DMS153 treated with DMSO at 0.1 percent for 48 hours (cell line): ENCODE data around the gene PPP1R26.

ENCODE experiments used
- DNase-seq: peaks from one replicate; lab custom pipeline; 2025; ENCODE audit not compliant: unreplicated experiment; lab: John Stamatoyannopoulos, UW

The PPP1R26 gene

GRCh38 chr9:135488013-135488330 lies 8.4 kb downstream of the PPP1R26 start:
- no peak for DNase-seq

DNA sequence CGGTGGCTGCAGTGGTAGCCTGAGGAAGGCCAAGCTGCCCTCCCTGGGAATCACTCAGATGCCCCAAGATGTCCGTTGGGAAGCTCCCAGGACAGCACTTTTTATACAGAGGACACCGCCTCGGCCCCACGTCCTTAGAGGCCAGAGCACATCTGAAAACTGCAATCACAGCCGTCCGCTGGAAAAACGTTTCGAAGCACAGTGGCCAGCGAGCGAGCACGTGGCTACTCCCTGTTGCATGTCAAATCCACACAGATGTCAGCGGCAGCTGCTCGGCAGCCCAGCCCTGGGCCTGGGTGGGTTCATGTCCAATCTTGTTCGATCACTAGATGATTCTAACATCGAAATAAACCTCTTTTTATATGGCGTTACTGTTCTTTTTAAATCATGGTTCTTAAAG lies 8.9 kb downstream of the PPP1R26 start:
- DNase-seq, result no peak

DNA sequence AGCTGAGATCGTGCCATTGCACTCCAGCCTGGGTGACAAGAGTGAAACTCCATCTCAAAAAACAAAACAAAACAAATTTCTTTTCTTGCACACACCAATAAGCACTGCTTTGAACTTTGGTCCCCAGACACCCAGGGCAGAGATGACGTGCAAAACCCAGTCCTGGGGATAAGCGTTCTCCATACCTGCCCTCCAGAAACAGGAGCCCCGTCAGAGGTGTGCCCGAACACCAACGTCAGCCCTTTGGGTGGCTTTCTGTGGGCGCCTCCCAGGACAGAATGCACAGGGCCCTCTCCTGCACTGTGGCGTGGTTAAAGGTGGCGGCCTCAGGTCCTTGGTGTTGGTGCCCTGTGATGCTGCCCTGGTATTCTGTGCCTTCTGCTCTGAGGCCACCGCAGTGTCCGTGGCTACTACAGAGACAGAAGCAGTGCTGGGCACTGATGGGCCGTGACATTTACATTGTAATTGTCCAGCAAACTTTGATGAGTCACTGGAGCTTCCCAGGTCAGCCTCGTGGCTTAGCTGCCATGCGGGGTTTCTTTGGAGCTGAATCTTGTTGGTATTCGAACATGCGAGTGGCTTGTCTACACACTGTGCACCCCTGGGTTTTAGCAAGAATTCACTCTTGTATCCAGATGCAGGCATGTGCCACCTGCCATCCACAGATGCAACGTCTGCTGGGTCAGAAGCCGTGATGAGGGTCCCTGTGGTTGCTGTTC lies 9.8 kb downstream of the PPP1R26 start:
- no peak for DNase-seq

- DNase-seq, result no peak
These were observed 10.7 kb downstream of the PPP1R26 start for GRCh38 chr9:135490166-135490870.

- no peak for DNase-seq
These were observed 11.4 kb downstream of the PPP1R26 start for GRCh38 chr9:135490980-135491464.

GRCh38 chr9:135491764-135492163 lies 12.2 kb downstream of the PPP1R26 start:
- no peak for DNase-seq

GRCh38 chr9:135492886-135493669 lies 13.5 kb downstream of the PPP1R26 start:
- no peak for DNase-seq

- DNase-seq, result no peak
These were observed 15.4 kb downstream of the PPP1R26 start for GRCh38 chr9:135494791-135495559.

DNA sequence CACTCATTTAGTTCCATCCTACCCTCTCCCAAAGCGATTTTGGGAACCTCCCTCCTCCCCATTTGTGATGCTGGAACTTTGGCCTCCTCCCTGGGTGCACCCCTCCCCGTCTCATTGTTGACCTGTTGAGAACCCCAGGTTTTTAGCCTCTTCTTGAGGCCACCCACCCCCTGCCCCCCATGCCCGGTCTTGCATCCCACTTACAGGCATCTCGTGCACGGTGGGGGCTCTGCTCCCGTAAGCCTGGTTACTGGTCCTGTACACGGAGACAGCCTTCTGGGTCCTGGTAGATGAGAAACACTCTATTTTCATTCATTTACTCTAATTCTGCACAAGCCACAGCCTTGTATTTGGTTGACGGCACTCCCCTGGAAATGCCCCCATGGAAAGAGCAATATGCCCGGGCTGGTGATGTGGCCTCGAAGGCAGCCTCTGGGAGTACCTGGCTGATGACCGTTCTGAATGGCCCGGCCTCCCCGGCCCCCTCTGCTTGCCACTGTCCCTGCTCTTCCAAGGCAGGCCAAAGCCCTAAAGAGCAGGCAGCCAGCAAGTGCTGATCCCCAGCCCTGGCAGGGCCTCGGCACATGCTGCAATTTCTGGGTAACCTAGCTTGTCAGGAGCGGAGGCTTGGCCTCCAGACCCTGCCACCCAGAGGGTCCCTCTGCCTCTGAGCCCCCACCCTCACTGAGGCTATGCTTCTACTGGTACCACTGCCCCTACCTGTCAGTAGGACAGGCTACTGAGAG lies 19.0 kb downstream of the PPP1R26 start:
- DNase-seq, result no peak

DNA sequence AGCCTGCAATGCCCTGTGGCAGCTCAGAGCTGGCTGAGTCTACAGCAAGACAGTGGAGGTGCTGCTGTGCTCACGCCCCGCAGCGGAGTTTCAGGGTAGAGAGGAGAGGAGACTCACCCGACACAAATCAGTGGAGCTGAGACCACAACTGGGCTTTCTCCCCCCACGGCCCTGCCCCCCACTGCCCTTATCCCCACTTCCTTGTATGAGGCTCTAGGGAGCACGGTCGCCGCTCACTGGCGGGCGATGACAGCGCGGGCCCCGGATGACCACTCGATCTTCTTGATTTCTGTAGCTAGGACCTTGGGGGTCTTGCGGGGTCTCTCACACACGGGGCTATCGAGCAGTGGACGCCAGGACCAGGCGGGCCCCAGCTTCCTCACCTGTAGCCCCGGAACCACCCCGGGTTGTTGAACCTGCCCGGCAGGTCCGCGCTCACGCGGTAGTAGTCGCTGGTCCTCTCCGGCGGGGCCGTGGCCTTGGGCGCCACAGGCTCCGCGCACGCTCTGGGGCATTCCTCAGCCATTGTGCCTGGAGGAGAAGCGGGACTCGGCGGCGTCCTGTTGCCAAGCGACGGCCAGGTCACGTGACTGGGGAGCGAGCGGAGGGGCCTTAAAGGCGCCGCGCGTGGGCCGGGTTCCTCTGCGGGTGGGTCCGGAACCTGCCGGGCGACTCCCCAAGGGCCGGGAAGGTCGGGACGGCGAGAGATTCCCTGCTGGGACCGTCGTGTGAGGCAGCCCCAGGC lies 19.9 kb downstream of the PPP1R26 start:
- peak; percentile 32 for DNase-seq

- DNase-seq, result no peak
These were observed 20.5 kb downstream of the PPP1R26 start for GRCh38 chr9:135500071-135500524.

DNA sequence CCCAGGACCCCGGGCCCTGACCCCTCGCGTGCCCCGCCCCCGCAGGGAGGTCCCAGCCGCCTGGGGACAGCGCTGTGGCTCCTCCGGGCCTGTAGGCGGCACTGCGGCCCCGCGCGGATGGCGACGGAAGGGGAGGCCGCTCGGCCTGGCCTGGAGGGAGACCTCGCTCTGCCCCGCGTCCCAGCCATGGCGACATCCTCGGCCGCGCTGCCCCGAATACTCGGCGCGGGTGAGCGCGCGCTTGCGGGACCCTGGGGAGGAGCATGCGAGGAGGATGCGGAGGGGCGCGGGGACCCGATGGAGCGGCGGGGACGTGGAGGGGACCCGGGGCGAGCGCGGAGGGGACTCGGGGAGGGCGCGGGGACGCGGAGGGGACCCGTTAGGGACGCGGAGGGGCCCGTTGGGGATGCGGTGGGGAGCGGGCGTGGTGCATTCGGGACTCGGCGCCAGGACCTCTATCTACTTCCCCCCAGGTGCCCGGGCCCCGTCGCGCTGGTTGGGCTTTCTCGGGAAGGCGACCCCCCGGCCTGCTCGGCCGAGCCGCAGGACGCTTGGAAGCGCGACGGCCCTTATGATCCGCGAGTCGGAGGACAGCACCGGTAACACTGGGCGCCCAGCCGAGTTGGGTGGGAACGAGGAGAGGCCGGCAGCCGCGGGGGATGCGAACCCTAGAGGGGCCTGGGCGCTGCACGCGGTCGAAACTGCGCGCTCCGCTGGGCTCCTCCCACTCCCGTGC lies 21.1 kb downstream of the PPP1R26 start, which contains the start of gene MRPS2:
TSS of gene MRPS2 (plus strand) at position 158 of the 736 bp plus-strand sequence. CDS start at position 187, 29 bp downstream.
- DNase-seq, result peak; percentile 39

DNA sequence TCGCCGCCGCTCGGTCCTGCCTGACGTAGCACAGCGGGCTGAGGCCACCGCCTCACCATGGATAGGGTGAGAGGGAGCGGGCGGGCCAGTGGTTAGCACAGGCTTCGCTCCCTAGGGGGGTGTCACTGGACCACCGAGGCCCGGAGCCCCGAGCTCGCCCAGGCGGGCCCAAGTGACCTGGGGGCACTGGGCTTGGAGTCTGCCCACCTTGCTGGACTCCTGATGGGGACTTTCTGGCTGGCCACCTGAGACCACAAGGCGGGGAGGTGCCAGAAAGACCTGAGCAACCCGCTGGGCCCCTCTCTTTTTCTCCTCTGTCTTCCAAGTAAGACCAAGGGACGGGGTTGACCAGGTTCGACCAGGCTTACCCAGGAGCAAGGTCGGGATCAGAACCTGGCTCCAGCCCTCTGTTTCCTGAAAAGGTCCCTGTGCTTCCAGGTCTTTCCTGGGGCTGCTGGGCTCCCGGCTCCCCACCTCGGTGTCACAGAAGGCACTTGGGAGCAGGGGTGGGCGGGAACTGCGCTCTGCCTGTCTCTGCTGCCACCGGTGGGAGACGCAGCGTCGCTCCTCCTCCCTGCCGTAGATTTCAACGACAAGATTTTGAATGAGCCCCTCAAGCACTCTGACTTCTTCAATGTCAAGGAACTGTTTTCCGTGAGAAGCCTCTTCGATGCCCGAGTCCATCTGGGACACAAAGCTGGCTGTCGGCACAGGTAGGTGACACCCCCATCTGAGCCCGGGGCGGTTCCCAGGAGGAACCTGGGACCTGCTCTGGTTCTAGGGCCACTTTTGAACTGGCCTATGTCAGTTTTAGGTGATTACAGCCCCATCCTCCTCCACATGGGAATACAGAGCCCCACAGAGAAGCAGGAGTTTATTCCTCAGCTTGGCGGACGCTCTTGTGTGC lies 21.9 kb downstream of the PPP1R26 start:
- no peak for DNase-seq

GRCh38 chr9:135502168-135502872 lies 22.7 kb downstream of the PPP1R26 start:
- no peak for DNase-seq

DNA sequence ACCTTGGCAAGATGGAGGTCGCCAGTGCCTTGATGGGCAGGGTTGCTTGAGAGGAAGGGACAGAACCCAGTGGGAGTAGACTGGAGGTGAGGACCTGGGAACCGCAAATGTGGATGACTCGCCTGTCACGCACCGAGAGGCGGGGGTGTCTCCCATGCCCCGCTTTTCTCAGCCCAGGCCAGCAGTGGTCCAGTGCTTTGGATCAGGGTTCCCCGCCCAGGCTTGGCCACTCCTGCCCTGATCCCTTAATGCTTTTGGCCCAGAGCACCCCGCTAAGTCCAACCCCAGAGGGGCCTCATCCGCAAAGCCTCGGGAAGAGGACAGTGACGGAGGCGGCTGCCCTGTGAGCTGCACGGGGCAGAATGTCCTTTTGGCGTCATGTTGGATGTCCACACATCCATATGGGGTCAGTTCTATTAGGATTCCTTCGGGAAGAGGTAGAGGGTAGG lies 23.3 kb downstream of the PPP1R26 start:
- DNase-seq, result no peak

DNA sequence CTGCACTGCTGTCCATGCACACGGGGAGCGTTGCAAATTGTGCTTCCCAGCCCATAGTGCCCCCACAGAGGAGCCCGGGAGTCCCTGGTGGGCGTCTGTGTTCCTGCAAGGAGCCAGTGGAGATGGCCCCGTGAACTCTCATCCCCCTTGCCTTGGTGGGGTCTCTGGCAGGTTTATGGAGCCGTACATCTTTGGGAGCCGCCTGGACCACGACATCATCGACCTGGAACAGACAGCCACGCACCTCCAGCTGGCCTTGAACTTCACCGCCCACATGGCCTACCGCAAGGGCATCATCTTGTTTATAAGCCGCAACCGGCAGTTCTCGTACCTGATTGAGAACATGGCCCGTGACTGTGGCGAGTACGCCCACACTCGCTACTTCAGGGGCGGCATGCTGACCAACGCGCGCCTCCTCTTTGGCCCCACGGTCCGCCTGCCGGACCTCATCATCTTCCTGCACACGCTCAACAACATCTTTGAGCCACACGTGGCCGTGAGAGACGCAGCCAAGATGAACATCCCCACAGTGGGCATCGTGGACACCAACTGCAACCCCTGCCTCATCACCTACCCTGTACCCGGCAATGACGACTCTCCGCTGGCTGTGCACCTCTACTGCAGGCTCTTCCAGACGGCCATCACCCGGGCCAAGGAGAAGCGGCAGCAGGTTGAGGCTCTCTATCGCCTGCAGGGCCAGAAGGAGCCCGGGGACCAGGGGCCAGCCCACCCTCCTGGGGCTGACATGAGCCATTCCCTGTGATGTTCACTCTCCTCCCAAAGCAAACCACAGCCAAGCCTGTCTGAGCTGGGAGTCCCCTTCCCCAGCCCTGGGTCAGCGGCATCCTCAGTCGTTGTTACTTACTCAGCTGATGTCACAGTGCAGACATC lies 24.0 kb downstream of the PPP1R26 start:
- DNase-seq, result no peak
